ENCODE data around the gene TSPAN4.

The TSPAN4 gene

GRCh38 chr11:842370-843002 is at the start of gene TSPAN4, which contains the start of gene POLR2L:
TSS of gene TSPAN4 (plus strand) at chr11:842852. CDS start at chr11:850305, 7,453 bp downstream.
TSS of gene POLR2L (minus strand) at chr11:842529. CDS start at chr11:842508, 21 bp downstream.
- peak; percentile 78 for DNase-seq (ENCODE audit: low spot score)

DNA sequence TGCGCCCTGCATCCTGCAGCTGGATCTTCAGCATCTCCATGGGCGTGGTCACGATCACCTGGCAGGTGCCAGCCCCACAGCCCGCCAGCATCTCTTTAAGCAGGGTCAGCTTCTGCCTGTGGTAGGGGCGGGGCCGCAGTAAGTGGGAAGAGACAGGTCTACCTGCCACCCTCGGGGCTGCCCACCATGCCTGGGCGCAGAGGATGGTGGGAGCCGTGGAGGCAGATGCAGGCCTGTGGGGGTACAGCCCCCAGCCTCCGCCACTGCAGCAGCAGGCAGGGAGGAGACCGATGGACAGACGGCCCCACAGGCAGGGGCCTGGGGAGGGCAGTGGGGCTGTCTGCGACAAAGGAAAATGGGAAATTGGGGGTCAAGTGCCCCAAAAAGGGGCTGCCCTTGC is 49.8 kb upstream of the TSPAN4 start:
- DNase-seq (ENCODE audit: low spot score) = no peak

DNA sequence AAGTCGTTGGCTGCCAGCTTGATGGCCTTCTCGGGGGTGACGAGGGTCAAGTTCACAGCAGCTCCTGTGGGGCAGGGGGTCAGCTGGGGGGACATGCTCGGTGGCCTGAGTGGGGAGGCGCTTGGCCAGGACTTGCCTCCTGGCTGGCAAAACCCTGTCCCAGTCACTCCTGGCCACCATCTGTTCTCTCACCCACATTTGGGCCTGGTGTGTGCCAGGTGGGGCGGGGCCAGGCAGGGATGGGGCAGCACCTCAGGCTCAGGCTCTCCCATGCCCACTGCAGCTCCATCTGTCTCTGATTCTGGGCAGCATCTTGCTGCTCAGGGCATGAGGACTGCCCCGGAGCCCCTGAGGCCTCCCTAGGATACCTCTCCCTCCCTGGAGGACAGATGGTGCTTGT is 49.1 kb upstream of the TSPAN4 start:
- no peak for DNase-seq (ENCODE audit: low spot score)

DNA sequence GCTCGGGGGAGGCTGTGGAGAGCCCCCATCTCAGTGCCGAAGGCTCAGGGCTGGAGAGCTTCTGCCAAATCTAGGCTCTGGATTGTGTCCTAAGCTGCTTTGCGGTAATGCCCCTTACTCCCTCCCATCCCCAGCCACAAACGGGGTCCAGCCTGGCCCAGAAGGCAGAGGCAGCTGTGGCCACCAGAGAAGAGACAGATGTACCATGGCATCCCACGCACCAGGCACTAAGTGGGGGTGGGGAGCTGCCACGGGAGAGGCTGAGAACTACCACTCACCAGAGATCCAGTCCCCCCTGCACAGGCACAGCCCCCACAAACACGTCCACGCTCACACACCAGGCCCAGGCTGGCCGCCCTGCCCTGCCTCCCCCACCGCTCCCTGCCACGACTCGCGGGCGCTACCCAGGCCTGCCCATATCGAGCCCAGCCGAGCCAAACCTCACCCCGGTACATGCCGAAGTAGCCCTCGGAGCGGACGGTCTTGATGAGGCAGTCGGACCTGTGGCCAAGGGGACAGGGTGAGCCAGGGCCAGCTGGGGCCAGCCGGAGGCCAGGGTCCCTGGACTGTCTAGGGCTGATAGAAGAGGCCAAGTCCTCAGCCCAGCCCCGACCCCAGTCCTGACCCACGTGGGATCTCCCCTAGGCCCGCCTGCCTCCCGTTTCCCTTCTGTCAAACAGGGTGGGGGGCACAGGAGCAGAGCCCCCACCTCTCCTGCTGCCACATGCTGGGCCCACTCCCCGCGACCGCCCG is 48.5 kb upstream of the TSPAN4 start:
- no peak for DNase-seq (ENCODE audit: low spot score)

GRCh38 chr11:794766-795633 is 47.7 kb upstream of the TSPAN4 start:
- no peak for DNase-seq (ENCODE audit: low spot score)

DNA sequence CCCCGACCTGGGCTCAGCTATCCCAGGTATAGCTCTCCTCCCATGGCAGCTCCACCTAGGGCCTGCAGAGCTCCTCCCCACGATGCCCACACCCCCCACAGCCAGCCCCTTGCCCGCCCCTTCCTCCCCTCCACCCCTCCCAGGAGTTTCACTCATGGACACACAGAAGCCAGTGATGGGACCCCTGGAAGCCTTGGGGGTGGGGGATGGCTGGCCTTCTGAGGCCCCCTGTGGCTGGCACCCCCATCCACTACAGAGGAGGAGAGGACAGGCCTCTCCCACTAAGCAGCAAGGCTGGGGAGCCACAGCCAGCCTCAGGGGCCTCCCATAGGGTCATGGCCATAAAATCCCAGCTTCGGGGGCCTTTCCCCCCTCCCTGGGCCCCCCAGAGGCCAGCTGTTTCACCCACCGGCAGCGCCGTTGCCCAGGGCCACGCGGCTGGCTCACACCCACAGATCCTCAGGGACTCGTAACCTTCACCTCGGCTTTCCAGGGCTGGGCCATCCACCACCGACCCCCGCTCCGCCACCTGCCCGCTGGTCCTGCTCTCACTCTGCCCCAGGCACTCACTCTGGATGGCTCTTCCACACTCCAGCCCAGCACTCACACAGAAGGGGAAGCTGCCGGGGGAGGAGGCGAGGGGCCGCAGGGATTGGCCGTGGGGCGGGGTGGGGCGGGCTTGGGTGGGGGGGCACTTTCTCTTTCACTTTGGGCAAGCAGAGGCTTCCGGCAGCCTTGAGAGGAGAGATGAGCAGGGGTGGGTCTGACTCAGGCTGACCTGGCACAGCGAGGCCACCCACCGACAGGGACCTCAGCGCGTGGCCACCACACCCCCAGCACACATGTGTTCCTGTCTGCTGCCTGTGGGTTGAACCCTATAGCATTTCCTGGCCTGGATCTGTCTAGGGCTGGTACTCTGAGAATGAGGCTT is 46.8 kb upstream of the TSPAN4 start:
- no peak for DNase-seq (ENCODE audit: low spot score)

DNA sequence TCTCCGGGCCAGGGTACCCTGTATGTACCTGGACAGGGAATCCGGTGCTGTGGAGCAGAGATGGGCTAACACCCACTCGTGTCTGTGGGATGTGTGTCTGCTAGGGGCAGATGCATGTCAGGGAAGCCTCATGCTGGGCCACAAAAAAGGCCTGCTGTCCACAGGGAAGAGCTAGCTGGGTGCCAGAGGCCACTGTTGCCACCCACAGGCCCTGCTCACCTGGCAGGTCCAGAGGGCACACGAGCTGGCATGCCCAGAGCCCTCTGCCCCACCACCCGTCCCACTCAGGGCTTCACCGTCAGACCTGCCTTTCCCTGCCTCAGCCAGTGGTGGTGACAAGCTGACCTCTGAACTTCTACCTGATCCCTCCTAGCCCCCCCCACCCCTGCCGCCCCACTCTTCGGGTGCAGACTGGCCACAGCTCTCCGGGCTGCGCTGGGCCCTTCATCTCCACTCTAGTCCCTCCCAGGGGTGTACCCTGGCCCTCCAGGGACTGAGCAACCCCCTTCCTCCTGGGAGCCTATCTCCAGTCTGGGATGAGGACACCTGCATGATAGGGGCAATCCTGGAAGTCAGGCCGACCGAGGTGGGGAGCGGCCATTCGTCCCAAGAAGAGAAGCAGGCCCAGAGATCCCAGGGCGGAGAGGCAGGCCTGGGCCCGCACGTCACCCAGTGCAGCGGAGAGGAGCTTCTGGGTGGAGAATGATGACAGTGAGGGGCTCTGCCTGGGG is 45.9 kb upstream of the TSPAN4 start:
- DNase-seq (ENCODE audit: low spot score) = no peak

DNA sequence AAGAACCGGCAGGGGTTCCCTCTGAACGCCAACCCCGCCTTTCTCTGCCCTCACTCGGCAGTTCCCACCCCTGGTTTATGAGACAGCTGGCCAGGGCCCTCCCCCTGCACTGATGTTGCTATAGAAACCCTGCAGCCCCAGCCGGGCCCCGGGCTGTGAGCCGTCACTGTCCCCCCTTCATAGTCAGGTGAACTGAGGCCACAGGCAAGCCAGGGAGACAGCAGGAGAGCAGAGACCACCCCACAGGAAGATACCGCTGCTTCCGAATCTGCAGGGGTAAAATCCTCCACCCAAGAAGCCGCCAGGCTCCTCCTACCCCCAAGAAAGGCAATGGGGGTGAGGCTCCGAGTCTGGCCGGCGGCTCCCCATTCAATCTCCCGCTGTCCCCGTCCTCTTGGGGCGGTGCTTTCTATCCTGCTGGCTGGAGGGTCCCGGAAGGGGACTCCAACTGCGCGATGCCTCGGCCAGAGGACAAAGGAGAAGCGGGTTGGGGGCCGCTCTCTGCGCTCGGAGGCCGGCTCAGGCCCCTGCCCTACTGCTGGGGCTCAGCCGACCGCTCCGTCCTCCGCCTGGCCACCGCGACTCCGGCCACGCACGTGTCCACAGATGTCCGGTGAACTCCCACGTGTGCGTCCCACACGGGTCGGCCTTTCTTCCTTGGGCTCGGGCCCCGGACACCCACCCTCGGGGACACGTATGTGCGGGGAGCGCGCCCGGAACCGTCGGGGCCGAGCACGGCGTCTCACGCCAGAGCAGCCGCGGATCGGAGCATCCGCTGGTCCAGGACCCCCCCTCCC is 45.2 kb upstream of the TSPAN4 start:
- peak; percentile 84 for DNase-seq (ENCODE audit: low spot score)

DNA sequence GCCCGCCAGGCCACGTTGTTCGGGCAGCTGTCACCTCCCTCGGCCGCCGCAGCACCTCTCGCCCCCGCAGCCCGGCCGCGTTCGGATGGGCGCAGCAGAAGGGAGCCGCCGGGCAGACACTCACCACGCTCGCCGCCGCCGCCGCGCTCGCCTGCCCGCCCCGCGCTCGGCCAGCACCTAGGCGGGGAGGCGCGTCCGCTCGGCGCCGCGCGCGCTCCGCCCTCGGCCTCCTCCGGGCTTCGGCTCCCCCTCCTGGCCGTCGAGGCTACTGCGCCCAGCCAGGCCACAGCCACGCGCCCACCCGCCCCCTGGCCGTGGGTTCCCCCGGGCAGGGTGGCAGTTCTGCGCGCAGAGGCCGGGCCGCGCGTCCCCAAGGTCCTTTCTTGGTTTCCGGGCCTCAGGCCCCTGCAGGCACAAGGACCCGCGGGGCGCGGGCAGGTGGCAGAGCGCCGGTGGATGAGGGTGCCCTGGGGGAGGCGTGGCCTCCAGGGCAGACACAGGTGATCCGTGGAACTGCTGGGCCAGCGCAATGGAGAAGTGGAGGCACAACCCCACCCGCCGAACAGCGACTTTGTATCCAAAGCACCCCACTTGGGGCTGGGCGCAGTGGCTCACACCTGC is 44.4 kb upstream of the TSPAN4 start, which contains the start of gene SLC25A22:
SLC25A22 (minus strand) TSS at position 189 of the 621 bp plus-strand sequence. CDS start 3,275 bp downstream, outside the sequence.
- peak; percentile 95 for DNase-seq (ENCODE audit: low spot score)

GRCh38 chr11:799641-800316 is 42.9 kb upstream of the TSPAN4 start:
- no peak for DNase-seq (ENCODE audit: low spot score)

DNA sequence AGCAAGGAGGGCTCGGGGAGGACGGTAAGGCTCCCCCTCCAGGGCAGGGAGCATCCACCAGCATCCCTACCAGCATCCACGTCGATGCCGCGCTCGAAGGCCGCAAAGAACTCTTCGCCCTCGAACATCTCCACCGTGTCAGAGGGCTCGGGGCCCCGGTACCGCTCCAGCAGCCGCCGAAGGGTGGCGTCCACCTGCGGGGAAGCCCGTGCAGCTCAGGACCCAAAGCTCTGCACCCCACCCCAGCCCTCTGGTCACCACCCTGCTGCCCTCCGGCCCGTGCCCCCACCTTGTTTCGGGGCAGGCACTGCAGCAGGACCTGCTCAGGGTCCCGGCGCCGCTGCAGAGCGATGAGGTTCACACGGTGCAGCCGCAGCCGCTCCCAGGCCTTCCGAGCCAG is 42.2 kb upstream of the TSPAN4 start:
- no peak for DNase-seq (ENCODE audit: low spot score)

DNA sequence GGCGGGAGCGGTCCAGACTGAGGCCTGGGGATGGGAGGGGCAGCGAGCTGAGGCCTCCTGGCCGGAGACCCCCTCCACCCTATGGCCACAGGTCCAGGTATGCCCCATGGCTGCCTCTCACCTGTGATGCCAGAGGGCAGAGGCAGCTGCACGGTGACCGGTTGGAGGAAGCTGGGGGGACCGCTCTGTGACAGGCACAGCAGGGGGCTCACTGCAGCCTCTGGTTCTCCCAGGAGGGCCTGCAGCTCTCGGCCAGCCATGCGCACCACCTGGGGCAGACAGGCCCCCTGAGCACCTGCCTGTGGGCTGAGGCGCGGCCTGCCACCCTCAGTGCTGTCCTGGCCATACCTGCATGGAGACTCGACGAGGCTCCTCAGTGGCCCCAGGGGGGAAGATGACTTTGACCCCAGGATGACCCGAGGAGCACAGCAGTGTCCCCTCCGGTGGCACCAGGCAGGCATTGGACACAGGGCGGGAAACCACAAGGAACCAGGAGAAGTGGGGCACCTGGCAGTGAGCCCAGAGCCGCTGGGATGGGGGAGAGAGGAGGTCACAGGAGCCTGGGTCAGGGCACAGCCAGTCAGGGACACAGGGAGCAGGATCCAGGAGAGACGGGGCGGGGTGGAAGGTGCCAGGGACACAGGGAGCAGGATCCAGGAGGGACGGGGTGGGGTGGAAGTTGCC is 41.4 kb upstream of the TSPAN4 start:
- no peak for DNase-seq (ENCODE audit: low spot score)

- DNase-seq (ENCODE audit: low spot score) = no peak
Observed at GRCh38 chr11:802018-802617, 40.5 kb upstream of the TSPAN4 start.

GRCh38 chr11:802693-803466 is 39.8 kb upstream of the TSPAN4 start:
- DNase-seq (ENCODE audit: low spot score) = no peak

DNA sequence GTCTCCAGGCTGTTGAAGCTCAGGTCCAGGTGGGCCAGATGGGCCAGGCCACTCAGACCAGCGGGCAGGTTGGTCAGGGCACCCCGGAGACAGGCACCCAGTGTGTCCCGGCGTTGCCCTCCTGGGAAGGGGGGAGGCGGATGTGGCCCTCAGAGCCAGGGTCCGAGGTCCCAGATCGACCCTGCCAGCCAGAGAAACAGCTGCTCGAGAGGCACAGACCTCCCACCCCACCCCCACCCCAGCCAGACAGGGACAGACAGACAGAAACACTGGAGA is 39.2 kb upstream of the TSPAN4 start:
- no peak for DNase-seq (ENCODE audit: low spot score)

GRCh38 chr11:803770-804598 is 38.7 kb upstream of the TSPAN4 start:
- no peak for DNase-seq (ENCODE audit: low spot score)
